Adrenal gland (tissue), 12 donors: ENCODE measurements around the gene RGS9. TPM values are rescaled to one million over a fixed set of nuclear protein-coding genes. Genes with fewer than 3 reads are reported as not detected.
A peak's percentile ranks its signal among the peaks of the same experiment; 100 is the strongest.

ENCODE experiments used
- DNase-seq, 7 donors: peaks; one replicate each; pipeline ENCODE4 v3.0.0-alpha.2; 2019 to 2020
- H3K27ac ChIP-seq, 5 donors: fragments of 200-600 bp; sonication (generic) in 4 of 5; 1 replicate in 3 of 5; 2 replicates in 2 of 5; pipeline versions ENCODE4 v1.5.1 to v1.8.0; 2016 to 2020; ENCODE audit warnings: mild to moderate bottlenecking in 1 of 5
- H3K27me3 ChIP-seq: fragments of 200-600 bp; 2 replicates; pipeline ENCODE4 v1.8.0; 2021
- H3K36me3 ChIP-seq, 2 donors: fragments of 200-600 bp; replicated peaks in 1 of 2; 1 replicate in 1 of 2; 2 replicates in 1 of 2; pipeline versions ENCODE4 v1.5.1 to v1.8.0; 2018 to 2022
- H3K4me1 ChIP-seq, 2 donors: fragments of 200-600 bp; replicated peaks in 1 of 2; 1 replicate in 1 of 2; 2 replicates in 1 of 2; pipeline versions ENCODE4 v1.5.1 to v1.8.0; 2018 to 2021
- H3K4me3 ChIP-seq, 4 donors: fragments of 200-600 bp; sonication (generic) in 3 of 4; one replicate each; pipeline ENCODE4 v1.5.1; 2016 to 2018
- H3K9me3 ChIP-seq, 3 donors: fragments of 200-600 bp; sonication (generic) in 1 of 3; replicated peaks in 1 of 3; 1 replicate in 2 of 3; 2 replicates in 1 of 3; pipeline versions ENCODE4 v1.5.1 to v1.8.0; 2016 to 2021
- CTCF ChIP-seq, 6 experiments: fragments of 450-650 bp in 4 of 6; fragments of 200-600 bp in 2 of 6; sonication (generic) in 1 of 6; IDR thresholded peaks; 1 replicate in 5 of 6; 2 replicates in 1 of 6; pipeline versions ENCODE4 v1.5.1 to v1.8.0; 2016 to 2021; ENCODE audit warnings: antibody characterized with exemption in 6 of 6, mild to moderate bottlenecking in 2 of 6, moderate library complexity in 1 of 6
- POLR2A ChIP-seq, 2 donors: fragments of 450-650 bp; IDR thresholded peaks; one replicate each; pipeline ENCODE4 v1.6.1; 2017; ENCODE audit warnings: antibody characterized with exemption in 2 of 2, mild to moderate bottlenecking in 2 of 2, moderate library complexity in 1 of 2
- WGBS, 4 donors: extraction: QIAGEN DNeasy Blood & Tissue Kit in 2 of 4; methylation state at CpG; one replicate each; pipeline versions ENCODE4 v1.1.5 to v1.1.7; 2013 to 2017; 5-methylcytosine and 5-hydroxymethylcytosine counted together
- intact Hi-C, 2 donors: fragments of 100-400 bp; cut with DNase I; formaldehyde crosslinking; loops; one replicate each; pipeline versions ENCODE4 v1.14.1 to v1.15.0; 2022 to 2023
- polyA plus RNA-seq, 3 donors: library from polyadenylated mRNA; stranded (reverse); fragments of 200-250 nt in 2 of 3; fragments of 350-450 nt in 1 of 3; fragmentation: Illumina TruSeq in 1 of 3; extraction: RNeasy Lipid Tissue Mini Kit (QIAGEN cat#74804) in 1 of 3; gene quantifications; one replicate each; pipeline ENCODE4 v1.2.3, GENCODE V29; 2013 to 2014
- total RNA-seq, 9 donors: library from RNA; depleted of rRNA in 4 of 9; stranded (reverse); fragments of >200 nt in 4 of 9; fragments of 120-200 nt in 1 of 9; fragmentation: NEBNext Ultra II Directional in 1 of 9; extraction: Animal tissue kit (Norgen Biotek cat#: 25700) in 1 of 9; gene quantifications; one replicate each; pipeline versions ENCODE4 v1.1.0 to v1.2.4, GENCODE V29; 2013 to 2023
- donor health status: healthy with polysubstance abuse.
- donor health status: Bipolar disorder and iron deficiency.
- donor health status: DM: yes; HTN: yes; CAD: no.
- donor health status: DM: no; HTN: no; CAD: no.
- donor health status: DM: no; HTN: no; CAD: no.
- donor health status: DM: yes; HTN: yes; CAD: no.

The RGS9 gene
- total and polyA plus RNA-seq, 12 donors = 4.3 to 32.3 (median 14.4) TPM

- Histone ChIP-seq H3K27me3 (no peaks in the 10 kb centered on the region), H3K27ac (no peak overlapping the region), H3K36me3 (no peaks in the 10 kb centered on the region), H3K4me1 (peaks cover 0 to 1% of the 10 kb centered on the region in 2 donors), H3K9me3 (no peaks in the 10 kb centered on the region), H3K4me3 (no peak overlapping the region)
- intact Hi-C loops = no loop called here
- DNase-seq = no peak
- WGBS, 4 donors = 78 to 90% (median 87%) methylated on average over 6 of the region's 6 CpGs
- no peak for TF ChIP-seq CTCF (IDR thresholded peaks at IDR 0.05)
- no peak for TF ChIP-seq POLR2A (IDR thresholded peaks at IDR 0.05)
Measured at GRCh38 chr17:65160516-65160915, 23.3 kb downstream of the RGS9 start.

GRCh38 chr17:65163990-65164495 lies 26.9 kb downstream of the RGS9 start:
- 33 to 88% (median 51%) methylated on average over 2 to 5 of the region's 5 CpGs for WGBS, 4 donors
- DNase-seq = peak in 3 of 7 donors; percentile 27 to 39 (median 33)
- no peaks in the 10 kb centered on the region for H3K27me3 ChIP-seq
- intact Hi-C loops = no loop called here
- no peaks in the 10 kb centered on the region for H3K36me3 ChIP-seq
- no peak overlapping the region for H3K27ac ChIP-seq
- no peaks in the 10 kb centered on the region for H3K4me1 ChIP-seq
- H3K4me3 ChIP-seq = no peak overlapping the region
- H3K9me3 ChIP-seq = no peaks in the 10 kb centered on the region
- TF ChIP-seq POLR2A (IDR thresholded peaks at IDR 0.05) = no peak
- no peak for TF ChIP-seq CTCF (IDR thresholded peaks at IDR 0.05)

- TF ChIP-seq POLR2A (IDR thresholded peaks at IDR 0.05) (no peak), CTCF (IDR thresholded peaks at IDR 0.05) (no peak)
- Histone ChIP-seq H3K27me3 (no peaks in the 10 kb centered on the region), H3K36me3 (no peaks in the 10 kb centered on the region), H3K4me1 (no peaks in the 10 kb centered on the region), H3K4me3 (no peak overlapping the region), H3K9me3 (no peaks in the 10 kb centered on the region), H3K27ac (no peak overlapping the region)
- 88 to 91% (median 89%) methylated on average over 16 of the region's 16 CpGs for WGBS, 4 donors
- intact Hi-C loops = no loop called here
- no peak for DNase-seq
Measured at GRCh38 chr17:65166787-65167186, 29.6 kb downstream of the RGS9 start.

GRCh38 chr17:65167566-65167965 lies 30.4 kb downstream of the RGS9 start:
- no peak for DNase-seq
- Histone ChIP-seq H3K27ac (no peak overlapping the region), H3K9me3 (no peaks in the 10 kb centered on the region), H3K4me1 (no peaks in the 10 kb centered on the region), H3K4me3 (no peak overlapping the region), H3K36me3 (no peaks in the 10 kb centered on the region), H3K27me3 (no peaks in the 10 kb centered on the region)
- intact Hi-C loops = no loop called here
- 77 to 83% (median 80%) methylated on average over 8 of the region's 8 CpGs for WGBS, 4 donors
- TF ChIP-seq CTCF (IDR thresholded peaks at IDR 0.05) = no peak
- no peak for TF ChIP-seq POLR2A (IDR thresholded peaks at IDR 0.05)
